CD8-positive, alpha-beta memory T cell (primary cell): Measurements from ENCODE around the gene SNX10. TPM values are rescaled to one million over a fixed set of nuclear protein-coding genes. Genes with fewer than 3 reads are reported as not detected.

Experiments used
- CTCF ChIA-PET: fragments of 350-600 bp; sonication (Branson Sonifier 250); formaldehyde crosslinking; loops from one replicate; lab custom pipeline; 2021; ENCODE audit warnings: antibody characterized with exemption; lab: Charles Lee
- POLR2A ChIA-PET: fragments of 350-600 bp; sonication (Branson Sonifier 250); formaldehyde crosslinking; loops from one replicate; lab custom pipeline; 2021; ENCODE audit warnings: antibody characterized with exemption; lab: Charles Lee
- DNase-seq, 5 donors: peaks; one replicate each; pipeline versions ENCODE4 v3.0.0 to v3.0.0-alpha.2; 2020 to 2022; ENCODE audit warnings: mixed read lengths in 1 of 5
- H3K27ac ChIP-seq: one replicate; pipeline ENCODE4 v1.7.0; 2013; ENCODE audit warnings: low read depth, mild to moderate bottlenecking, low read length, moderate library complexity
- H3K27me3 ChIP-seq: 2 replicates; pipeline ENCODE4 v1.7.0; 2013; ENCODE audit warnings: low read length, mild to moderate bottlenecking; ENCODE audit not compliant: insufficient read depth, poor library complexity, severe bottlenecking
- H3K36me3 ChIP-seq: 2 replicates; pipeline ENCODE4 v1.7.0; 2013; ENCODE audit warnings: mild to moderate bottlenecking, low read length, moderate library complexity; ENCODE audit not compliant: insufficient read depth
- H3K4me1 ChIP-seq: 2 replicates; pipeline ENCODE4 v1.7.0; 2013; ENCODE audit warnings: mild to moderate bottlenecking, low read length, moderate library complexity; ENCODE audit not compliant: insufficient read depth
- H3K4me3 ChIP-seq: 2 replicates; pipeline ENCODE4 v1.7.0; 2013; ENCODE audit warnings: mild to moderate bottlenecking, low read length
- H3K9me3 ChIP-seq: 2 replicates; pipeline ENCODE4 v1.7.0; 2013; ENCODE audit warnings: mild to moderate bottlenecking, low read length
- H3K27ac Mint-ChIP-seq, 8 donors: one replicate each; pipeline ENCODE4 v1.8.0; 2020 to 2021; ENCODE audit warnings: mixed read lengths in 8 of 8, mild to moderate bottlenecking in 6 of 8, inconsistent platforms in 3 of 8, moderate library complexity in 3 of 8
- H3K27me3 Mint-ChIP-seq, 2 donors: one replicate each; pipeline ENCODE4 v1.8.0; 2020 to 2021; ENCODE audit warnings: mixed read lengths in 2 of 2, mild to moderate bottlenecking in 1 of 2, moderate library complexity in 1 of 2
- H3K36me3 Mint-ChIP-seq, 3 donors: one replicate each; pipeline ENCODE4 v1.8.0; 2020 to 2021; ENCODE audit warnings: mixed read lengths in 3 of 3, inconsistent platforms in 1 of 3, mild to moderate bottlenecking in 1 of 3
- H3K4me1 Mint-ChIP-seq, 3 donors: one replicate each; pipeline ENCODE4 v1.8.0; 2020 to 2021; ENCODE audit warnings: mixed read lengths in 3 of 3, inconsistent platforms in 1 of 3, mild to moderate bottlenecking in 1 of 3
- H3K4me3 Mint-ChIP-seq, 7 donors: one replicate each; pipeline ENCODE4 v1.8.0; 2020 to 2021; ENCODE audit warnings: mixed read lengths in 7 of 7, mild to moderate bottlenecking in 6 of 7, moderate library complexity in 4 of 7, inconsistent platforms in 2 of 7
- H3K9me3 Mint-ChIP-seq, 5 donors: one replicate each; pipeline ENCODE4 v1.8.0; 2020 to 2022; ENCODE audit warnings: mixed read lengths in 5 of 5, mild to moderate bottlenecking in 3 of 5, moderate library complexity in 2 of 5, inconsistent platforms in 1 of 5
- polyA plus RNA-seq: library from polyadenylated mRNA; unstranded; fragments of 300-500 nt; fragmentation: Illumina TruSeq; gene quantifications from one replicate; pipeline ENCODE4 v1.2.3, GENCODE V29; 2021
- total RNA-seq, 2 experiments: library from RNA; stranded (reverse); gene quantifications; one replicate each; pipeline ENCODE4 v1.2.3, GENCODE V29; 2021

SNX10 gene
- total and polyA plus RNA-seq, 3 experiments from 2014 or later, result 30.9 to 45.0 (median 40.5) TPM

GRCh38 chr7:26275213-26275612 is 16.4 kb upstream of the SNX10 start:
- Mint-ChIP-seq H3K27me3 (peaks cover 0 to 7% of the 10 kb centered on the region in 2 donors), H3K36me3 (no peaks in the 10 kb centered on the region), H3K4me1 (peaks cover 9 to 14% (median 13%) of the 10 kb centered on the region in 3 donors), H3K9me3 (no peaks in the 10 kb centered on the region), H3K4me3 (no peak overlapping the region), H3K27ac (no peak overlapping the region)
- Histone ChIP-seq H3K27ac (no peak overlapping the region), H3K4me3 (no peak overlapping the region), H3K27me3 (no peaks in the 10 kb centered on the region), H3K9me3 (no peaks in the 10 kb centered on the region), H3K4me1 (peaks cover 3% of the 10 kb centered on the region), H3K36me3 (no peaks in the 10 kb centered on the region)
- no peak for DNase-seq
- POLR2A ChIA-PET, result no interaction called here
- CTCF ChIA-PET, result interaction anchor here (1.9 kb wide), 1 partner anchor 90 kb away, joined by 5 read pairs; no protein-coding TSS in a partner anchor

DNA sequence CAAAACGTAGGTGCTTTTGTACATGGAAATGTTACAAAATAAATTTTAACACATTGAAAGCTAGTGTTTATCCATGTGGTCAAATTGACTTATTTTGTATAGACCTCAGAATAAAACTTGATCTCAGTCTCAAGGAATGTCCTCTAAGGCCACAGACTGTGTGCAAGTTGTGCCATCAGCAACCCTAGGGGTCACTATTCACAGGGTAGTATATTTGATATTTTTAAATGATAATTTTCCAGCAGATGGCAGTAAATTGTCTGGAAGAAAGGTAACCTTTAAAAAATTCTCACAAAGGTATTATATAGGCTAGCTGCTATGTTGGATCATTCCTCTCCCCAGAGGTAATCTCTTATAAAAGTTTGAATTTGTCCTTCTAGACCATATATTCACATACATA is 12.9 kb upstream of the SNX10 start:
- H3K27ac ChIP-seq, result no peak overlapping the region
- DNase-seq, result peak in 1 of 5 donors; percentile 26
- no peak overlapping the region for H3K4me3 ChIP-seq
- H3K36me3 Mint-ChIP-seq, result no peaks in the 10 kb centered on the region
- no peaks in the 10 kb centered on the region for H3K9me3 ChIP-seq
- H3K9me3 Mint-ChIP-seq, result no peaks in the 10 kb centered on the region
- H3K27ac Mint-ChIP-seq, result peak overlapping the region in 1 of 8 donors; percentile 36
- peaks cover 10 to 19% (median 15%) of the 10 kb centered on the region in 3 donors for H3K4me1 Mint-ChIP-seq
- H3K27me3 Mint-ChIP-seq, result no peaks in the 10 kb centered on the region
- no peaks in the 10 kb centered on the region for H3K27me3 ChIP-seq
- ChIA-PET POLR2A (interaction anchor here (0.9 kb wide), 1 partner anchor 16 kb away, joined by 3 read pairs; no protein-coding TSS in a partner anchor), CTCF (interaction anchor here (0.6 to 1.8 kb wide), 9 partner anchors 28 to 386 kb away, joined by 3 to 6 read pairs (median 3); no protein-coding TSS in a partner anchor)
- no peaks in the 10 kb centered on the region for H3K36me3 ChIP-seq
- peaks cover 3% of the 10 kb centered on the region for H3K4me1 ChIP-seq
- H3K4me3 Mint-ChIP-seq, result peak overlapping the region in 2 of 7 donors; percentile 23

DNA sequence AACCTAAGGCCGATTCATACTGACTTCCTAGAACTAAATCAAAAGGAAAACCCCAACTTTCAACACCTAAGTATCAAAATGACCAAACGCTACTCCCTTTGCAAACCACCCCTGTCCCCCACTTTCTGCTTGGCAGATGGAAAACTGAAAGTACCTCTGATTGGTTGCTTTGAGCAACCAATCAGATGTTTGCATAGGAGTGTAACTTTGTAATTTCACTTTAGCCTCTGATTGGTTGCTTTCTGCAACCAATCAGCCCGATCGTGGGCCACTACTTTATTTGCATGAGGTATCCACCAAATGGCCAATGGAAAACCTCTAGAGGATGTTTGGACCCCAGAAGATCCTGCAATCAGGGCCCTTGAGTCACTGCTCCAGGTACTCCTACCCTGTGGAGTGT is 12.3 kb upstream of the SNX10 start:
- H3K4me3 Mint-ChIP-seq, result peak overlapping the region; percentile 30 to 82 (median 55)
- H3K4me3 ChIP-seq, result peak overlapping the region; percentile 17
- H3K4me1 Mint-ChIP-seq, result peaks cover 10 to 19% (median 15%) of the 10 kb centered on the region in 3 donors

GRCh38 chr7:26280097-26280496 is 11.6 kb upstream of the SNX10 start:
- Histone ChIP-seq H3K36me3 (no peaks in the 10 kb centered on the region), H3K27ac (no peak overlapping the region), H3K27me3 (no peaks in the 10 kb centered on the region), H3K4me3 (no peak overlapping the region), H3K4me1 (peaks cover 3% of the 10 kb centered on the region), H3K9me3 (no peaks in the 10 kb centered on the region)
- peak overlapping the region in 2 of 7 donors; percentile 55 to 76 for H3K4me3 Mint-ChIP-seq
- H3K4me1 Mint-ChIP-seq, result peaks cover 10 to 19% (median 15%) of the 10 kb centered on the region in 3 donors
- ChIA-PET CTCF (interaction anchor here (1.0 to 2.3 kb wide), 4 partner anchors 11 to 387 kb away, joined by 3 to 9 read pairs (median 4); partner anchors contain the start of gene SNX10), POLR2A (no interaction called here)
- H3K36me3 Mint-ChIP-seq, result no peaks in the 10 kb centered on the region
- no peaks in the 10 kb centered on the region for H3K9me3 Mint-ChIP-seq
- DNase-seq, result no peak
- no peaks in the 10 kb centered on the region for H3K27me3 Mint-ChIP-seq
- peak overlapping the region; percentile 28 to 86 (median 60) for H3K27ac Mint-ChIP-seq

More for the DNA sequence above, 12.3 kb upstream of the SNX10 start:
- Histone ChIP-seq H3K9me3 (no peaks in the 10 kb centered on the region), H3K27ac (no peak overlapping the region), H3K27me3 (no peaks in the 10 kb centered on the region), H3K36me3 (no peaks in the 10 kb centered on the region), H3K4me1 (peaks cover 3% of the 10 kb centered on the region)
- Mint-ChIP-seq H3K27ac (peak overlapping the region; percentile 39 to 86 (median 66)), H3K9me3 (no peaks in the 10 kb centered on the region), H3K36me3 (no peaks in the 10 kb centered on the region), H3K27me3 (no peaks in the 10 kb centered on the region)
- ChIA-PET POLR2A (no interaction called here), CTCF (interaction anchor here (0.6 to 1.8 kb wide), 5 partner anchors 12 to 122 kb away, joined by 3 to 4 read pairs (median 3); partner anchors contain the start of gene SNX10)
- peak in 2 of 5 donors; percentile 3 to 30 for DNase-seq

DNA sequence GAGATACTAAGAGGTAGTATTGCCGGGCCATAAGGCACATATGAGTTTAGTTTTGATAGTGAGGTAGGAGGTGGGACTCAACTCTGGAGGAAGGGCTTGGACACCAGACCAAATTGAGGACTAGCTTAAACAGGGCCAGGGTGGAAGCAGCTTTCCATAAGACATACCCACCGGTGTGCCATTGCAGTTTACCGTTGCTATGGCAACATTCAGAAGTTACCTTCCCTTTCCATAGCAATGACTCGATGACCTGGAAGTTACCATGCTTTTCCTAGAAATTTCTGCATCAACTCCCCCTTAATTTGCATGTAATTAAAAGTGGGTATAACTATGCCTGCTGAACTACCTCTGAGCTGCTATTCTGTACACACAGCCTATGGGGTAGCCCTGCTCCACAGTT is 10.9 kb upstream of the SNX10 start:
- Mint-ChIP-seq H3K4me3 (no peak overlapping the region), H3K9me3 (no peaks in the 10 kb centered on the region), H3K36me3 (no peaks in the 10 kb centered on the region), H3K27me3 (no peaks in the 10 kb centered on the region), H3K4me1 (peaks cover 10 to 19% (median 15%) of the 10 kb centered on the region in 3 donors), H3K27ac (peak overlapping the region in 5 of 8 donors; percentile 31 to 81 (median 42))
- H3K9me3 ChIP-seq, result no peaks in the 10 kb centered on the region
- H3K36me3 ChIP-seq, result no peaks in the 10 kb centered on the region
- no peak for DNase-seq
- H3K27ac ChIP-seq, result no peak overlapping the region
- H3K4me3 ChIP-seq, result no peak overlapping the region
- H3K27me3 ChIP-seq, result no peaks in the 10 kb centered on the region
- CTCF ChIA-PET, result interaction anchor here (1.0 to 2.3 kb wide), 4 partner anchors 11 to 388 kb away, joined by 3 to 9 read pairs (median 4); partner anchors contain the start of gene SNX10
- peaks cover 3% of the 10 kb centered on the region for H3K4me1 ChIP-seq
- POLR2A ChIA-PET, result no interaction called here

- no peaks in the 10 kb centered on the region for H3K27me3 ChIP-seq
- H3K27ac ChIP-seq, result no peak overlapping the region
- no peaks in the 10 kb centered on the region for H3K36me3 ChIP-seq
- H3K9me3 Mint-ChIP-seq, result no peaks in the 10 kb centered on the region
- H3K4me3 ChIP-seq, result no peak overlapping the region
- no peak for DNase-seq
- H3K4me1 ChIP-seq, result peaks cover 3% of the 10 kb centered on the region
- no peak overlapping the region for H3K4me3 Mint-ChIP-seq
- no peaks in the 10 kb centered on the region for H3K36me3 Mint-ChIP-seq
- no peaks in the 10 kb centered on the region for H3K27me3 Mint-ChIP-seq
- H3K4me1 Mint-ChIP-seq, result peaks cover 7 to 12% (median 10%) of the 10 kb centered on the region in 3 donors
- no peaks in the 10 kb centered on the region for H3K9me3 ChIP-seq
- H3K27ac Mint-ChIP-seq, result no peak overlapping the region
- CTCF ChIA-PET, result interaction anchor here (0.8 to 2.0 kb wide), 4 partner anchors 88 to 392 kb away, joined by 3 to 7 read pairs (median 3); no protein-coding TSS in a partner anchor
- POLR2A ChIA-PET, result no interaction called here
These were observed 7.2 kb upstream of the SNX10 start for GRCh38 chr7:26284477-26284876.

DNA sequence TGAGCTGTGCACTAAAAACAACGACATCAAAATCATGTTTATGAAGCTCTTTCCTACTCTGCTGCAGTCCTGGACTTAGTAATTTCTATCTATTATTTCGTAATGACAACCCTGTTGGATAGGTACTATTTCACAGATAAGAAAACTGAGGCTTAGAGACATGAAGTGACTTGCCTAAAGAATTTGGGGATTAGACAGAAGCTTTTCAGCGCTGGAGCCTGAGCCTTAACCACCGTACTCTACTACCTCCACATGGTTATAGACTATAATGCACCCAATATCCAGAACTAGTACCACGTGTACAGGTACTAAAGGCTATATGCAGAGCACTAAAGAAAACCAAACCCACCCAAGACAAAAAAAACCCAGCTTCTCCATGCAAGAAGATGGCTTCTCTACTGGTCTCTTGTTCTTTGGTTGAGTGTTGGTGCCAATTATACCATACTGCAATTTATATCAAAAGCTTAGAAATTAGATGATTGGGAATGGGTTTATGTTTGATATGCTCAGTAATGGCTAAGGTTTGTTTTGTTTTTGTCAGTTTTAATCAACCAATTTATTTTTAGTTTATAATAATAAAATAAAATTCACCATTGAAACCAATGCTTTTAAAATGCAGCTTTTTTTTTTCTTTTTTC is 6.5 kb upstream of the SNX10 start:
- H3K4me3 ChIP-seq, result no peak overlapping the region
- H3K4me1 ChIP-seq, result no peaks in the 10 kb centered on the region
- H3K27ac ChIP-seq, result no peak overlapping the region
- CTCF ChIA-PET, result interaction anchor here (0.8 to 2.0 kb wide), 5 partner anchors 80 to 392 kb away, joined by 3 to 7 read pairs (median 3); no protein-coding TSS in a partner anchor
- no peaks in the 10 kb centered on the region for H3K36me3 ChIP-seq
- Mint-ChIP-seq H3K36me3 (no peaks in the 10 kb centered on the region), H3K27me3 (no peaks in the 10 kb centered on the region), H3K4me3 (no peak overlapping the region), H3K27ac (no peak overlapping the region), H3K4me1 (peaks cover 2 to 5% (median 4%) of the 10 kb centered on the region in 3 donors), H3K9me3 (no peaks in the 10 kb centered on the region)
- POLR2A ChIA-PET, result interaction anchor here (0.5 kb wide), 1 partner anchor 49 kb away, joined by 3 read pairs; no protein-coding TSS in a partner anchor
- peak in 1 of 5 donors; percentile 28 for DNase-seq
- H3K27me3 ChIP-seq, result no peaks in the 10 kb centered on the region
- H3K9me3 ChIP-seq, result no peaks in the 10 kb centered on the region

DNA sequence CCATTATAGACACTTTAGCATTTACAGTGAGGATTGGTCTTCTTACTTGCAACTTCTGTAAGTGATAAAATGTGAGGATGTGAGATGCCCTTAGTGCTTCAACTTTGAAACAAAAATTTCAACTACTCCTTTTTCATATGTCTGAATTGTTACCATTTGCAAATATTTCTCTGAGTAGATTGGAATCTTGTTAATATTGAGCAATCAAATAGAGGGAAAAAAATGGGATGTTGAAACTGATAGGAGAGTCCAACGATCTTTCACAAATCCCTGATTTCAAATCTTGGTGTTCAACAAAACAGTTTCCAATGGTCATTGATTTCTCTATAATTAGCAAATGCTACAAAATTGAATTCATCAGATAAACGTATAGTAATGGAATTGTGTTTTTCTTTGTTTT is 5.5 kb upstream of the SNX10 start:
- H3K27ac Mint-ChIP-seq, result no peak overlapping the region
- ChIA-PET CTCF (no interaction called here), POLR2A (no interaction called here)
- Histone ChIP-seq H3K27me3 (no peaks in the 10 kb centered on the region), H3K27ac (no peak overlapping the region), H3K4me1 (peaks cover under 1% of the 10 kb centered on the region), H3K9me3 (no peaks in the 10 kb centered on the region), H3K4me3 (no peak overlapping the region), H3K36me3 (no peaks in the 10 kb centered on the region)
- H3K4me1 Mint-ChIP-seq, result peaks cover 0 to 2% (median under 1%) of the 10 kb centered on the region in 3 donors
- H3K36me3 Mint-ChIP-seq, result no peaks in the 10 kb centered on the region
- H3K27me3 Mint-ChIP-seq, result no peaks in the 10 kb centered on the region
- H3K9me3 Mint-ChIP-seq, result no peaks in the 10 kb centered on the region
- H3K4me3 Mint-ChIP-seq, result peak overlapping the region in 1 of 7 donors; percentile 61
- no peak for DNase-seq
